Ovary (tissue), 9 donors: ENCODE measurements around the gene RASGRF2. TPM values are rescaled to one million over a fixed set of nuclear protein-coding genes. Genes with fewer than 3 reads are reported as not detected.

ENCODE experiments used
- DNase-seq, 5 donors: peaks; one replicate each; pipeline ENCODE4 v3.0.0-alpha.2; 2019 to 2020
- H3K27ac ChIP-seq, 2 donors: fragments of 200-600 bp; one replicate each; pipeline versions ENCODE4 v1.5.1 to v1.8.0; 2019 to 2022
- H3K27me3 ChIP-seq: fragments of 200-600 bp; one replicate; pipeline ENCODE4 v1.8.0; 2022
- H3K36me3 ChIP-seq: fragments of 200-600 bp; sonication (generic); one replicate; pipeline ENCODE4 v1.5.1; 2019
- H3K4me1 ChIP-seq: one replicate; pipeline ENCODE4 v1.8.1; 2013; ENCODE audit warnings: mild to moderate bottlenecking, moderate library complexity; ENCODE audit not compliant: insufficient read depth
- H3K4me3 ChIP-seq: fragments of 200-600 bp; sonication (generic); one replicate; pipeline ENCODE4 v1.5.1; 2017
- H3K9me3 ChIP-seq, 2 donors: fragments of 200-600 bp in 1 of 2; sonication (generic) in 1 of 2; one replicate each; pipeline versions ENCODE4 v1.5.1 to v1.8.1; 2013 to 2019; ENCODE audit warnings: mild to moderate bottlenecking in 1 of 2, moderate library complexity in 1 of 2
- EP300 ChIP-seq: sonication (generic); formaldehyde crosslinking; IDR thresholded peaks from one replicate; pipeline ENCODE4 v1.6.1; 2017; ENCODE audit warnings: antibody characterized with exemption
- POLR2A ChIP-seq: fragments of 450-650 bp; IDR thresholded peaks from one replicate; pipeline ENCODE4 v1.6.1; 2017; ENCODE audit warnings: antibody characterized with exemption, mild to moderate bottlenecking, moderate library complexity
- WGBS, 3 donors: extraction: QIAGEN DNeasy Blood & Tissue Kit in 1 of 3; methylation state at CpG; one replicate each; pipeline versions ENCODE4 v1.1.5 to v1.1.7; 2013 to 2017; 5-methylcytosine and 5-hydroxymethylcytosine counted together
- intact Hi-C, 4 donors: fragments of 100-400 bp; cut with DNase I; formaldehyde crosslinking; loops; one replicate each; pipeline versions ENCODE4 v1.11.0 to v1.15.1; 2022 to 2023
- polyA plus RNA-seq, 2 donors: library from polyadenylated mRNA; stranded (reverse); fragments of 200-250 nt in 1 of 2; fragments of 350-450 nt in 1 of 2; fragmentation: Illumina TruSeq in 1 of 2; extraction: RNeasy Lipid Tissue Mini Kit (QIAGEN cat#74804) in 1 of 2; gene quantifications; one replicate each; pipeline ENCODE4 v1.2.3, GENCODE V29; 2013 to 2014
- total RNA-seq, 7 donors: library from RNA; depleted of rRNA in 2 of 7; stranded (reverse); fragments of >200 nt in 2 of 7; fragmentation: NEBNext Ultra II Directional in 3 of 7; extraction: Animal tissue kit (Norgen Biotek cat#: 25700) in 3 of 7; gene quantifications; one replicate each; pipeline versions ENCODE4 v1.1.0 to v1.2.4, GENCODE V29; 2016 to 2023
- TF ChIP-seq, protein P1 (sequence below), 3 donors: fragments of 450-650 bp in 2 of 3; fragments of 200-600 bp in 1 of 3; IDR thresholded peaks; one replicate each; pipeline versions ENCODE4 v1.5.1 to v1.8.0; 2016 to 2022; ENCODE audit warnings: antibody characterized with exemption in 3 of 3, mild to moderate bottlenecking in 1 of 3
- donor health status: DM: no; HTN: no; CAD: no; lungs with moderate emphysema.
- donor health status: DM: no; HTN: no; CAD: no.
- donor health status: Bipolar disorder and iron deficiency.
- donor health status: DM: yes; HTN: yes; CAD: no.
- donor health status: DM: no; HTN: no; CAD: no.
- donor health status: DM: yes; HTN: yes; CAD: no.

The RASGRF2 gene
- total and polyA plus RNA-seq, 9 donors = 8.6 to 55.1 (median 23.0) TPM

DNA sequence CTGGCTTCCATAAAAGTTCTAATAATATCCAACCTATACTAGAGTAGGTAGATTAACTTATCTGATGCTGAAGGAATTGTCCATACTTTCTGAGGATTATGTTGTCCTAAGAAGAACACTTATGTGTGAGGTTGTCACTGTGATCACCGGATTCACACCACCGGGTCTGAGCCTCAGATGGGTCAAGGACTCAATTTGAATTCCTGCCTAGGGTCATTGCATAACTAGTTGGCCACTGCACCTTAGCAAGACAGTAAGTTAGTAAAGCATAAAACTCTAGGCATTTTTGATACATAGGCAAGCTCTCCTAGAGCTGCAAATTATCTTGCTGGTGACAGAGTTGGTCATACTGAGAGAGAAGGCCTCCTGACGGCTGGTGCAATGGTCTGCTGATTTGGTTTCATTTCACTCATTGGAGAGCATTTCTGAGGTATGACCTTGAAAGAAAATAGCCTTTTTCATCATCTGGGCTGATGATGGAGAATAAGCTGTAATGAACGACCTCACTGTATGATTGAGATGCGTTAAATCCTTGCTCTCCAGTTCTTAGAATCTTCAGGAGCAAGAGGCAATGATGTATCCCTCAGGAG, 200.9 kb downstream of the RASGRF2 start:
- DNase-seq = no peak
- no peaks in the 10 kb centered on the region for H3K27me3 ChIP-seq
- intact Hi-C loops = loop anchor here in 2 of 4 donors (10.0 kb wide), 2 partner anchors 466 to 476 kb away; no protein-coding TSS in a partner anchor
- peaks cover 2% of the 10 kb centered on the region for H3K4me1 ChIP-seq
- H3K27ac ChIP-seq = no peak overlapping the region
- H3K4me3 ChIP-seq = no peak overlapping the region
- no peaks in the 10 kb centered on the region for H3K36me3 ChIP-seq
- TF ChIP-seq POLR2A (no peak), EP300 (no peak)
- TF ChIP-seq, protein P1, sequence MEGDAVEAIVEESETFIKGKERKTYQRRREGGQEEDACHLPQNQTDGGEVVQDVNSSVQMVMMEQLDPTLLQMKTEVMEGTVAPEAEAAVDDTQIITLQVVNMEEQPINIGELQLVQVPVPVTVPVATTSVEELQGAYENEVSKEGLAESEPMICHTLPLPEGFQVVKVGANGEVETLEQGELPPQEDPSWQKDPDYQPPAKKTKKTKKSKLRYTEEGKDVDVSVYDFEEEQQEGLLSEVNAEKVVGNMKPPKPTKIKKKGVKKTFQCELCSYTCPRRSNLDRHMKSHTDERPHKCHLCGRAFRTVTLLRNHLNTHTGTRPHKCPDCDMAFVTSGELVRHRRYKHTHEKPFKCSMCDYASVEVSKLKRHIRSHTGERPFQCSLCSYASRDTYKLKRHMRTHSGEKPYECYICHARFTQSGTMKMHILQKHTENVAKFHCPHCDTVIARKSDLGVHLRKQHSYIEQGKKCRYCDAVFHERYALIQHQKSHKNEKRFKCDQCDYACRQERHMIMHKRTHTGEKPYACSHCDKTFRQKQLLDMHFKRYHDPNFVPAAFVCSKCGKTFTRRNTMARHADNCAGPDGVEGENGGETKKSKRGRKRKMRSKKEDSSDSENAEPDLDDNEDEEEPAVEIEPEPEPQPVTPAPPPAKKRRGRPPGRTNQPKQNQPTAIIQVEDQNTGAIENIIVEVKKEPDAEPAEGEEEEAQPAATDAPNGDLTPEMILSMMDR (IDR thresholded peaks at IDR 0.05) = no peak
- 57 to 75% (median 67%) methylated on average over 5 of the region's 5 CpGs for WGBS, 3 donors
- H3K9me3 ChIP-seq = no peaks in the 10 kb centered on the region

DNA sequence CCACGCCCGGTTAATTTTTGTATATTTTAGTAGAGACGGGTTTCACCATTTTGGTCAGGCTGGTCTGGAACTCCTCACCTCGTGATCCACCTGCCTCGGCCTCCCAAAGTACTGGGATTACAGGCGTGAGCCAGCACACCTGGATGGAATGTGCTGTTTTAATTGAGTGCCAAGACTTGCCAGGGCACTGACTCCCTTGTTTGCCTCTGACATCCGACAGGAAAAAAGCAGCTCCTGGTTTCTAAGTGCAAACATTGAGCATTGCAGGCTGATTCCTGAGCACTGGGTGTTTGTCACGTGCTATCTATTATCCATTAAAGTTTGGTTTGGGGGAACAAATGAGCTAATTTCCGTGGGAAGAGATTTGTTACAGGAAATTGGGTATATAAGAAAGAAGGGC, 202.3 kb downstream of the RASGRF2 start:
- Histone ChIP-seq H3K36me3 (no peaks in the 10 kb centered on the region), H3K4me3 (no peak overlapping the region), H3K27me3 (no peaks in the 10 kb centered on the region), H3K27ac (no peak overlapping the region), H3K4me1 (peaks cover 2% of the 10 kb centered on the region), H3K9me3 (no peaks in the 10 kb centered on the region)
- 88 to 92% (median 89%) methylated on average over 9 of the region's 9 CpGs for WGBS, 3 donors
- DNase-seq = no peak
- no peak for TF ChIP-seq EP300
- TF ChIP-seq POLR2A = no peak
- TF ChIP-seq, protein P1 (IDR thresholded peaks at IDR 0.05) = no peak
- intact Hi-C loops = loop anchor here in 2 of 4 donors (10.0 kb wide), 2 partner anchors 468 to 478 kb away; no protein-coding TSS in a partner anchor

DNA sequence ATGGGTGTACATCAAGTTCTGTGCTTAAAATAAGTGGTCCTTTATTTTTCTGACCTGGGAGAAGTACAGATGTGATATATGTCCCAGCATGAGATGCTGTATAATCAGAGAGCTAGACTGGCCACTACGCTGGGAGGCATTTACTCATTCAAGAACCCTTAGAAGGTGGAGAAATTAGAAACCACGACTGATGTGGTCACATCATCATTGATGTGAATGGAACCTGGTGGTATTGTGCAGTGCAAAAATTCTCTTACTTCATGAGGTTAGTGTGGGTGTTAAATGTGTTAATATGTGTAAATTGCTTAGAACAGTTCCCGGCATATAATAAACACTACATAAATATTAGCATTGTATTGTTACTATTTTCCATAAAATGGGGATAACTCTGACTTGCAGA, 203.5 kb downstream of the RASGRF2 start:
- Histone ChIP-seq H3K4me1 (peaks cover 2% of the 10 kb centered on the region), H3K36me3 (no peaks in the 10 kb centered on the region), H3K9me3 (no peaks in the 10 kb centered on the region), H3K4me3 (no peak overlapping the region), H3K27me3 (no peaks in the 10 kb centered on the region), H3K27ac (no peak overlapping the region)
- DNase-seq = no peak
- WGBS, 3 donors = 89 to 95% (median 94%) methylated on average over 3 of the region's 3 CpGs
- intact Hi-C loops = loop anchor here in 2 of 4 donors (10.0 kb wide), 2 partner anchors 469 to 479 kb away; no protein-coding TSS in a partner anchor
- TF ChIP-seq EP300 = no peak
- TF ChIP-seq, protein P1 (IDR thresholded peaks at IDR 0.05) = no peak
- TF ChIP-seq POLR2A = no peak

DNA sequence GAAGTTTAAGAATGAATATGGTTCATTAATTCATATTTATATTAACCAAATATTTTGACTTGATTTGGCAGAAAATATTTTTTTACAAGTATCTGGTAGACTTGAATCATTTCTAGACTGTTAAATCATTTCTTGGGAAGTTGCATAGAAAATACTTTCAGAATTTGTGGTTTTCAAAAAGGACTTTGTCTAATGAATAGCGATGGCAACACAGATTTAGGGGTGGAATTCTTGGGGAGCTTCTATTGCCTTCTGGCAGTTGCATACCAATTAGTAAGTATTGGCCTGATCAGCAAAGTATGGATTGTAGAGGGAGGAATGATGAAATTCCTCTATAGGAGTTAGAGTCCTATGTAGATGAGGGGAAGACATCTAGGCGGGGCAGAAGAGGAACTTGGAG, 204.3 kb downstream of the RASGRF2 start:
- DNase-seq = no peak
- 85 to 93% (median 92%) methylated on average over 2 of the region's 2 CpGs for WGBS, 3 donors
- no peak overlapping the region for H3K4me3 ChIP-seq
- H3K9me3 ChIP-seq = no peaks in the 10 kb centered on the region
- no peaks in the 10 kb centered on the region for H3K36me3 ChIP-seq
- no peak for TF ChIP-seq POLR2A
- TF ChIP-seq, protein P1 (IDR thresholded peaks at IDR 0.05) = no peak
- TF ChIP-seq EP300 = no peak
- no peak overlapping the region for H3K27ac ChIP-seq
- H3K4me1 ChIP-seq = peaks cover 2% of the 10 kb centered on the region
- intact Hi-C loops = loop anchor here in 2 of 4 donors (10.0 kb wide), 2 partner anchors 470 to 480 kb away; no protein-coding TSS in a partner anchor
- no peaks in the 10 kb centered on the region for H3K27me3 ChIP-seq
